ENCODE results near the gene OTOS. TPM values are rescaled to one million over a fixed set of nuclear protein-coding genes. Genes with fewer than 3 reads are reported as not detected.

The OTOS gene
- total RNA-seq, 2 experiments from 2014 or later = not detected

- H2AFZ ChIP-seq (ENCODE audit: low read length) = no peak overlapping the region
- H3K36me3 ChIP-seq (ENCODE audit: insufficient read depth, low read length) = peaks cover 6% of the 10 kb centered on the region; the same call in 1 of the 2 replicates
- intact Hi-C loops (cut with micrococcal nuclease; ENCODE audit: unreplicated experiment) = no loop called here
- DNase-seq (ENCODE audit: low spot score) = no peak
- peaks cover 6% of the 10 kb centered on the region for H4K20me1 ChIP-seq (ENCODE audit: insufficient read depth, low read length)
- H3K27ac ChIP-seq (ENCODE audit: low read depth, low read length, poor library complexity, severe bottlenecking) = no peak overlapping the region
- no peak overlapping the region for H3K4me3 ChIP-seq (ENCODE audit: low read depth, low read length, poor library complexity, severe bottlenecking)
- no peak overlapping the region for H3K4me2 ChIP-seq (ENCODE audit: low read length)
- TF ChIP-seq EZH2phosphoT487 (IDR thresholded peaks at IDR 0.05; ENCODE audit: borderline replicate concordance, low read depth, low read length) (no peak), CTCF (conservative IDR thresholded peaks at IDR 0.05; ENCODE audit: low read length) (peak; percentile 35; the same call in 1 of the 2 replicates)
- no peaks in the 10 kb centered on the region for H3K9me3 ChIP-seq (ENCODE audit: low read length)
- peaks cover 17% of the 10 kb centered on the region for H3K4me1 ChIP-seq (ENCODE audit: insufficient read depth, low read length, poor library complexity, severe bottlenecking)
- ChIA-PET POLR2A (no interaction called here), CTCF (ENCODE audit: unreplicated experiment) (interaction anchor here (0.6 kb wide), 1 partner anchor 24 kb away, joined by 3 read pairs; no protein-coding TSS in a partner anchor)
- no peaks in the 10 kb centered on the region for H3K9me2 ChIP-seq (ENCODE audit: insufficient read depth, low read length)
- H3K79me2 ChIP-seq (ENCODE audit: insufficient read depth, low read depth, low read length) = peaks cover 20% of the 10 kb centered on the region
- no TSS peak for BruUV-seq (replicated peaks)
Observed at GRCh38 chr2:240138254-240138984, 2.0 kb downstream of the OTOS start.

- no peak for TF ChIP-seq EZH2phosphoT487 (IDR thresholded peaks at IDR 0.05; ENCODE audit: borderline replicate concordance, low read depth, low read length)
- no peak for TF ChIP-seq CTCF (conservative IDR thresholded peaks at IDR 0.05; ENCODE audit: low read length)
- H4K20me1 ChIP-seq (ENCODE audit: insufficient read depth, low read length) = peaks cover 6% of the 10 kb centered on the region
- CTCF ChIA-PET (ENCODE audit: unreplicated experiment) = interaction anchor here (0.6 kb wide), 1 partner anchor 25 kb away, joined by 3 read pairs; no protein-coding TSS in a partner anchor
- peaks cover 17% of the 10 kb centered on the region for H3K4me1 ChIP-seq (ENCODE audit: insufficient read depth, low read length, poor library complexity, severe bottlenecking)
- peaks cover 20% of the 10 kb centered on the region for H3K79me2 ChIP-seq (ENCODE audit: insufficient read depth, low read depth, low read length)
- H3K9me2 ChIP-seq (ENCODE audit: insufficient read depth, low read length) = no peaks in the 10 kb centered on the region
- BruUV-seq (replicated peaks) = no TSS peak
- intact Hi-C loops (cut with micrococcal nuclease; ENCODE audit: unreplicated experiment) = loop anchor here (2.0 kb wide), 1 partner anchor 113 kb away; the partner anchor contains the start of gene NDUFA10
- H3K4me2 ChIP-seq (ENCODE audit: low read length) = no peak overlapping the region
- peaks cover 13% of the 10 kb centered on the region; the same call in 1 of the 2 replicates for H3K36me3 ChIP-seq (ENCODE audit: insufficient read depth, low read length)
- H3K4me3 ChIP-seq (ENCODE audit: low read depth, low read length, poor library complexity, severe bottlenecking) = no peak overlapping the region
- H2AFZ ChIP-seq (ENCODE audit: low read length) = no peak overlapping the region; the same call in 1 of the 2 replicates
- H3K27ac ChIP-seq (ENCODE audit: low read depth, low read length, poor library complexity, severe bottlenecking) = no peak overlapping the region
- no peak for DNase-seq (ENCODE audit: low spot score)
- no peaks in the 10 kb centered on the region for H3K9me3 ChIP-seq (ENCODE audit: low read length)
- POLR2A ChIA-PET = no interaction called here
Observed at GRCh38 chr2:240137596-240138253, 2.7 kb downstream of the OTOS start.
